GM21723 (cell line): ENCODE data around the gene IQCN.

Source experiments
- ATAC-seq: cut with Tn5 transposase; IDR thresholded peaks from one replicate; pipeline ENCODE4 v1.9.1; 2021; ENCODE audit warnings: mild to moderate bottlenecking, moderate library complexity; ENCODE audit not compliant: unreplicated experiment

The IQCN gene

DNA sequence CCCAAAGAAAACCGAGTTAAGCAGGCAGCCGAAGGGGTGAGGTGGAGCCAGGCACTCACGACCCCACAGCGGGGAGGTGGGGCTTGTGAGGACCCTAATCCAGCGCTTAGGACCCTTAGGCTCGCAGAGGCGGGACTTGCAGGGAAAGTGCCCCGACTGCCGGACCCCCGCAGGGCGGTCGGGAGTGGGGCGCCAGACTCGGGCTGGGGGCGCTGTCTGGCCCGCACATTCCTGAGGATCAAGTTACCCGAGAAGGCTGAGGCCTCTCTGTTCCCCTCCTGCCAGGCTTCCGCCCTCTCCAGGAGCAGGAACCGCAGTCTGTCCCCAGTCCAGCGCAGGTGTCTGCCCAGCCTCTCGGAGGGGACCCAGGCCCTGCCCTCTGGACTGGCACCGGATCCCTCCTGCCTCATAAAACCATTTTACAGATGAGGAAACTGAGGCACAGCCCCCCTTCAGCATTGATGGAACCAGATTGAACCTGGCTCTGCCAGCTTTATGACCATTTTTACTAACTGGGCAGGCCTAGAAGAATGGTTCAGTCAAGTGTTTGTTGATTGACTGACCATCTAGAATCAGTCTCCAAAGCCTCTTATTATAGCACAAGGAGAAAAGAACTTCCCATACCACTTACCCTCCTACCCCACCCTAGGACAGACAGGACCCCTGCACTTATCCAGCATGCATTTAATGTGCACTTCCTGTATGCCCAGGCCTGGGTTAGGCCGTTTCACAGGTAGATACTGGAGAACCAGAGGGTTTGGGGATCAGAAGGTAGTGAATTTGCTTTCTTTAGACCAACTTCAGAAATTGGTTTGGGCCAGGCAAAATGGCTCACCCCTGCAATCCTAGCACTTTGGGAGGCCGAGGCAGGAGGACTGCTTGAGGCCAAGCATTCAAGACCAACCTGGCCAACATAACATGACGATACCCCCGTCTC, 13.9 kb upstream of the IQCN start:
- ATAC-seq: no peak

GRCh38 chr19:18286973-18287635, 12.9 kb upstream of the IQCN start:
- ATAC-seq: no peak

- ATAC-seq: no peak
Measured at GRCh38 chr19:18284712-18285360, 10.6 kb upstream of the IQCN start.

- ATAC-seq: no peak
Measured at GRCh38 chr19:18283338-18283737, 9.1 kb upstream of the IQCN start.

DNA sequence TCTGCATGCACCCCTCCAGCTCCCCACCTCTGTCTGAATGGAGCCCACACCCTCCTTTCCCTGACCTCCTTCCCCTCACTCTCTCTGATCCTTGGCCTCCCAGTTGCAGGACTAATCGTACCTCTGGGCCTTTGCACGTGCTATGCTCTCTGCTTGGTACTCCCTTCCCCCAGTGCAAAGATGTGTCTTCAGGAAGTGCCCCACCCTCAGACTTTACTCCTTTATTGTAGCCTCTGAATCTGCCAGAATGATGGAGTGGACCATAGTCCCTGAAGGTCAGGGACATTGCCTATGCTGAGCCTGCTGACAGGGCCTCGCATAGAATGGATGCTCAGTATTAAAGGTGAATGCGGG, 8.5 kb upstream of the IQCN start:
- no peak for ATAC-seq

DNA sequence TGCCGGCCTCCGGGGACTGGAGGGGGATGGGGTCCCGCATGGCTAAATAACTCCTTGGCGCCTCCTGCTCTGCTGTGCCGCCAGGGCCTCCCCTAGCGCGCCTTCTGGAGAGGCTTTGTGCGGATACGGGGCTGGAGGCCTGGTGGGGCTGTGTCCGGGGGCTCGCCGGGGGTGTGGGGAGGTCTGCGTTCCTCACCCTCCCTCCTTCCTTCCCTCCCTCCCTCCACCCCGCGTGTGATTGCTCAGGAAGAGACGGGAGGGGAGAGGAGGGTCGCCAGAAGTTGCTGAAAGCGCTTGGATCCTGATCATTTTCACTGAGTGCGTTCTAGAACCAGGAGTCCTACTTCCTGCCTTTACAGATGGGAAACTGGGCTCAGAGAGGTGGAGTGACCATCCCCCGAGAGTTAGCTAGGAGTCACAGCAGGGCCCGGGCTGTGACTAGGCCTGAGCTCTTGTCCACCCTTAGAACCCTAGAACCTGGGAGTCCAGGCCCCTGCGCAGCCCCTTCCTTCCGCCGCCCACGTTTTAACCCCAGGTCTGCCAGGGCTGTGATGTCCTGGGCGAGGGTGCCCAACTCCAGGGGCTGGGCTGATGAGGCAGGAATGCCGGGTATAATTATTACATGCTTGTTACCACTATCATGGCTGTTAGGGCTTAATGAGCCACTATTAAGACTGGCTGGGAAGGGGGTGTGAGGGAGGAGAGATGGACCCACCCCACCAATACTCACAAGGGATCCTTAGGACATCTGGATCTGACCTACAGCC, 8.0 kb upstream of the IQCN start:
- ATAC-seq: no peak

- ATAC-seq: peak; percentile 67
Measured at GRCh38 chr19:18281082-18282020, 7.1 kb upstream of the IQCN start, which contains the start of gene JUND. Gene JUND, minus strand, starts transcription at chr19:18281622. Its CDS starts 138 bp downstream, at chr19:18281484.

DNA sequence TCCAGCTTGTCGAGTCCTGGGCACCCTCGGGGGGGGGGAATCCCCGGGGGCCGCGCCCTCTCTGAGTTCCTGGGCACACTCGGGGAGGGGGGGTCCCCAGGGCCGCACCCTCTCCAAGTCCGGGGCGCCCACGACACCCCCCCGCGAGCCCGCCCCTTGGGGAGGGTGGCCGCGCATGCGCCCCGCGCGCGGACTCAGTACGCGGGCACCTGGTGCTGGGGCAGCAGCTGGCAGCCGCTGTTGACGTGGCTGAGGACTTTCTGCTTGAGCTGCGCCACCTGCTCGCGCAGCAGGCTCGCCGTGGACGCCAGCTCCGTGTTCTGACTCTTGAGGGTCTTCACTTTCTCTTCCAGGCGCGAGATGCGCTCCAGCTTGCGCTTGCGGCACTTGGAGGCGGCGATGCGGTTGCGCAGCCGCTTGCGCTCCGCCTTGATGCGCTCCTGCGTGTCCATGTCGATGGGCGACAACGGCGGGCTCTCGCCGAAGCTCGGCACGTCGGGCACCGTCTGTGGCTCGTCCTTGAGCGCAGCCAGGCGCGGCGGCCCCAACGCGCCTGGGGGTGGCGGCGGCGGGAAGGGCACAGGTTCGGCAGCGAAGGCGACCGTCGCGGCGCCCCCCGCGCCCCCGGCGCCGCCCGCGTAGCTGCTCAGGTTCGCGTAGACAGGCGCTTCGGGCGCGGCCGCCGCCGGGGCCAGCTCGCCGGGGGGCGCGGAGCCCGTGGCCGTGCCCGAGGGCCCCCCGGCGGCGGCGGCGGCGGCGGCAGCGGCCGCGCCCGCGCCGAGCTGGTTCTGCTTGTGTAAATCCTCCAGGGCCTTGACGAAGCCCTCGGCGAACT, 6.2 kb upstream of the IQCN start:
- ATAC-seq: peak; percentile 20

- peak; percentile 22 for ATAC-seq
Measured at GRCh38 chr19:18279516-18280246, 5.4 kb upstream of the IQCN start.

- no peak for ATAC-seq
Measured at GRCh38 chr19:18279266-18279515, 4.9 kb upstream of the IQCN start.

GRCh38 chr19:18278521-18279265, 4.4 kb upstream of the IQCN start:
- ATAC-seq: no peak

- no peak for ATAC-seq
Measured at GRCh38 chr19:18274781-18275356, 617 bp upstream of the IQCN start.

GRCh38 chr19:18273561-18274218, 562 bp downstream of the IQCN start:
- no peak for ATAC-seq

DNA sequence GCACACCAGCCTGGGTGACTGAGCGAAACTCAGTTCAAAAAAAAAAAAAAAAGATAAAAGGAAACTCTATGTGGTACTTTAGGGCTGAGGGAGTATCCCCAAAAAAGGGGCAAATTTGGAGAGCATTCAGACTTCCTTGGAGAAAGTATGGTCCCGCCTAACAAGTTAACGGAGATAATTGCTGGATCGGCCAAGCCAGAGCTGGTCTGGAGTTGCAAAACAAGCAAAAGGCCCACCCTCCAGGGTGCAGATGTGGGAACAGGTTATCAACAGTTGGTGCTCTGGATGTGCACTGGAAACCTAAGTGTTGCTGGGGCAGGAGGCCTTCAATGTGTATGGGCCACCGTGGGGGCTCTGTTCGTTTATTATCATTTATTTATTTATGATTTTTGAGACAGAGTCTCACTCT, 2.8 kb downstream of the IQCN start:
- no peak for ATAC-seq

GRCh38 chr19:18270326-18270725, 3.9 kb downstream of the IQCN start:
- ATAC-seq: no peak

DNA sequence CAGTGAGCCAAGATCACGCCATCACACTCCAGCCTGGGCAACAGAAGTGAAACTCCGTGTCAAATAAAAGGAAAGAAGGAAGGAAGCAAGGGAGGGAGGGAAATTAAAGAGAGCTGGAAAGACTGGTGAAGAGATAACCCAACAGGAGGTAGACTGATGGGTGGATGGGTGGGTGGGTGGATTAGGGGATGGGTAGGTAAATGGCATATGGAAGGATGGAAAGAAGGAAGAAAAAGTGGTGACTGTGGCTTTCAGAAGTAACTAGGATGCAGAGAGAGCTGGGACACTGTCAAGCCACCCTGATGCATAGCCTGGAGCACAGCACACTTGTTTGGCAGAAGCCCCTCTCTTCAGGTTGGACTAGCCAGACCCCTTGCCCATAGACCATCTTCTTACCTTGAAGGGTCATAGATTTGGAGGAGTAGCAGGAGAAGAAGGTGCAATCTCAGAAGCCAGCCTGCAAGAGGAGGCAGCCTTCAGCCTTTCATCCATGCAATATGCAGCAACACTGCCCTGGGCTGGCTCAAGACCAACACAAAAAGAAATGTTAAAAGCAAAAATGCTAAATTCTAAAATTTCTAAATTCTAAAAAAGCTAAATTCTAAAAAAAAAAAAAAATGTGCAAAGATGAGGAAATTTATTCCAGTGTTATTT, 5.1 kb downstream of the IQCN start:
- no peak for ATAC-seq
